Vagina (tissue), 2 donors: ENCODE measurements around the gene PATJ. TPM values are rescaled to one million over a fixed set of nuclear protein-coding genes. Genes with fewer than 3 reads are reported as not detected.
"Not testable (repeated sequence)": the region's sequence is repeated elsewhere in the genome, so short reads cannot be mapped to it uniquely, and the experiment has no call there.

ENCODE experiments used
- DNase-seq, 2 donors: peaks; one replicate each; pipeline ENCODE4 v3.0.0-alpha.2; 2017; ENCODE audit errors: extremely low spot score in 2 of 2
- H3K27ac ChIP-seq: fragments of 200-600 bp; sonication (generic); one replicate; pipeline ENCODE4 v1.5.1; 2019
- H3K27me3 ChIP-seq: fragments of 200-600 bp; sonication (generic); one replicate; pipeline ENCODE4 v1.5.1; 2019
- H3K36me3 ChIP-seq, 2 donors: fragments of 200-600 bp; sonication (generic); one replicate each; pipeline ENCODE4 v1.5.1; 2017 to 2019
- H3K4me1 ChIP-seq: fragments of 200-600 bp; sonication (generic); one replicate; pipeline ENCODE4 v1.5.1; 2019
- H3K4me3 ChIP-seq, 2 donors: fragments of 200-600 bp; sonication (generic); 1 replicate in 1 of 2; 2 replicates in 1 of 2; pipeline ENCODE4 v1.5.1; 2016 to 2019
- H3K9me3 ChIP-seq: fragments of 200-600 bp; sonication (generic); one replicate; pipeline ENCODE4 v1.5.1; 2019
- CTCF ChIP-seq, 3 experiments: fragments of 450-650 bp in 2 of 3; fragments of 200-600 bp in 1 of 3; sonication (generic) in 1 of 3; IDR thresholded peaks; one replicate each; pipeline ENCODE4 v1.5.1; 2017 to 2019; ENCODE audit warnings: antibody characterized with exemption in 3 of 3, mild to moderate bottlenecking in 2 of 3, moderate library complexity in 2 of 3
- POLR2A ChIP-seq, 2 donors: fragments of 450-650 bp; IDR thresholded peaks; one replicate each; pipeline ENCODE4 v1.6.1; 2017; ENCODE audit warnings: antibody characterized with exemption in 2 of 2, mild to moderate bottlenecking in 2 of 2, moderate library complexity in 2 of 2
- POLR2AphosphoS5 ChIP-seq, 2 donors: sonication (generic); formaldehyde crosslinking; IDR thresholded peaks; one replicate each; pipeline ENCODE4 v1.9.0; 2017; ENCODE audit warnings: antibody characterized with exemption in 2 of 2, mild to moderate bottlenecking in 2 of 2, low read depth in 1 of 2; ENCODE audit not compliant: insufficient read depth in 1 of 2
- intact Hi-C: fragments of 100-400 bp; cut with DNase I; formaldehyde crosslinking; loops from one replicate; pipeline ENCODE4 v1.15.1; 2023
- total RNA-seq: library from RNA; depleted of rRNA; stranded (reverse); fragments of >200 nt; gene quantifications from one replicate; pipeline ENCODE4 v1.2.3, GENCODE V29; 2016

Gene PATJ
- total RNA-seq, 1 donor from 2014 or later: 83.2 TPM

DNA sequence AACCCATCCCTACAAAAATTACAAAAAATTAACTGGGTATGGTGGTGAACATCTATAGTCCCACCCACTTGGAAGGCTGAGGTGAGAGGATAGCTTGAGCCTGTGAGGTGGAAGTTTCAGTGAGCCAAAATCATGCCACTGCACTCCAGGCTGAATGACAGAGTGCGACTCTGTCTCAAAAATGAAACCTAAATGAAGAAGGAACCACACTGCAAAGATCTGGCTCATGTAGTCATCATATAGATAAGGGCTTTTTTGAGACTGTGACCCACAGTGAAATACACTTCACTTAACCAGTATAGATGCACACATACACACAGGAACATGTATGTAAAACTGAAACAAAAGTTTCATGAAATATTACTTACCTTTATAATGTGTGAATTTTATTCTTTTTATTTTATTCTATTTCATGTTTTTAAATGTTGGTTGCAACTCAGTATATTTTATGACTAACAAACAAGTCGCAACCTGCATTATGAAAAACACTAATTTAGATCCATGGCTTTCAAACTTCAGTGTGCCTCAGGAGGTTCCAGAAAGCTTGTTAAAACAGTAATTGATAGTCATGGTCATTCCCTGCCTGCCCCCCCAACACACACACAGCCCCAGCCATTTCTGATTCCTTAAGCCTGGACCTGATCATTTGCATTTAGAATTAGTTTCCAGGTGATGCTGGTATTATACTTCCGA lies 189.5 kb downstream of the PATJ start:
- Histone ChIP-seq H3K4me1 (no peaks in the 10 kb centered on the region), H3K9me3 (no peaks in the 10 kb centered on the region), H3K27ac (no peak overlapping the region), H3K36me3 (peaks cover 0 to 5% of the 10 kb centered on the region in 2 donors), H3K27me3 (no peaks in the 10 kb centered on the region), H3K4me3 (no peak overlapping the region)
- no peak for TF ChIP-seq CTCF (IDR thresholded peaks at IDR 0.05)
- no peak for TF ChIP-seq POLR2A (IDR thresholded peaks at IDR 0.05)
- no peak for TF ChIP-seq POLR2AphosphoS5 (IDR thresholded peaks at IDR 0.05; ENCODE audit: insufficient read depth in 1 of 2, low read depth in 1 of 2)
- DNase-seq: no peak
- intact Hi-C loops: no loop called here

GRCh38 chr1:61935516-61935915 lies 193.2 kb downstream of the PATJ start:
- Histone ChIP-seq H3K36me3 (no peaks in the 10 kb centered on the region), H3K27ac (no peak overlapping the region), H3K9me3 (no peaks in the 10 kb centered on the region), H3K4me1 (no peaks in the 10 kb centered on the region), H3K27me3 (no peaks in the 10 kb centered on the region), H3K4me3 (no peak overlapping the region)
- no peak for DNase-seq
- intact Hi-C loops: no loop called here
- no peak for TF ChIP-seq CTCF (IDR thresholded peaks at IDR 0.05)
- TF ChIP-seq POLR2A (IDR thresholded peaks at IDR 0.05): no peak
- no peak for TF ChIP-seq POLR2AphosphoS5 (IDR thresholded peaks at IDR 0.05; ENCODE audit: insufficient read depth in 1 of 2, low read depth in 1 of 2)

DNA sequence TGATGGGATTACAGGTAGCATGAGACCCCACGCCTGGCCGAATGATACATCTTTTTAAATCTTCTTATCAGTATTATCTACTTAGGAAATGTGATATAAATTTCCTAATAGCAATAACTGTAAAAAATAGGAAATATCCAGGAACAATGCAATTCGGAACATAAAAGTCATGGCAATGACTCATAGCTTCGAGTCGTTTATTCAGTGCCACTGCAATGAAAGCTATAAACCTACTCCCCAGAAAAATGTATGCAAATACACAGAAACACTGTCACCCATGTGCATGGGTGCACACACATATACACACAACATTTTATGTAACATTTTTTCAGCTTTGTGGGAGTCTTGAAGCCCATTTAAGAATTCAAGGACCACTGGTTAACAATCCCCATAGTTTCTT lies 194.6 kb downstream of the PATJ start:
- Histone ChIP-seq H3K4me3 (no peak overlapping the region), H3K4me1 (no peaks in the 10 kb centered on the region), H3K27me3 (no peaks in the 10 kb centered on the region), H3K27ac (no peak overlapping the region), H3K36me3 (no peaks in the 10 kb centered on the region), H3K9me3 (no peaks in the 10 kb centered on the region)
- intact Hi-C loops: no loop called here
- TF ChIP-seq CTCF (IDR thresholded peaks at IDR 0.05) (no peak), POLR2AphosphoS5 (IDR thresholded peaks at IDR 0.05; ENCODE audit: insufficient read depth in 1 of 2, low read depth in 1 of 2) (no peak), POLR2A (IDR thresholded peaks at IDR 0.05) (no peak)
- DNase-seq: no peak

DNA sequence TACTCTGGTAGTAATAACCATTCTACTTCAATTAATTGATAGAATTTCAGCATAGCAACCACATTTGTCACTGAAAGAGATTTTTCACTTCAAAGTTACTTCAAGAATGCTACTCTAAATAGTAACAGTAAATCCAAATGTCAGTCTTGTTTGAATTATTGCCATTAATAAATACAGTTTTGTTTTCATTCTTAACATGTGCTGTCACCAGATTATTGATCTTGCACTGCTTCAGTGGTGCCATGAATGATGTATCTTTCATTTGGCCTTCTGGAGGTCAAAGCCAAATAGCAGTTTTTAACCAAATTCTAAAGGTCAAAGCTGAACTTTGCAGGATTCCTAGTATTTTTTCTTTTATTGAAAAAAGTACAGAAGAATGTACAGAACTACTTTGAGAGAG lies 199.5 kb downstream of the PATJ start:
- intact Hi-C loops: no loop called here
- no peak for DNase-seq
- Histone ChIP-seq H3K27me3 (no peaks in the 10 kb centered on the region), H3K36me3 (peaks cover 0 to 10% of the 10 kb centered on the region in 2 donors), H3K27ac (no peak overlapping the region), H3K9me3 (no peaks in the 10 kb centered on the region), H3K4me1 (no peaks in the 10 kb centered on the region), H3K4me3 (no peak overlapping the region)
- no peak for TF ChIP-seq POLR2AphosphoS5 (IDR thresholded peaks at IDR 0.05; ENCODE audit: insufficient read depth in 1 of 2, low read depth in 1 of 2)
- no peak for TF ChIP-seq CTCF (IDR thresholded peaks at IDR 0.05)
- TF ChIP-seq POLR2A (IDR thresholded peaks at IDR 0.05): no peak

GRCh38 chr1:61942856-61943255 lies 200.6 kb downstream of the PATJ start:
- Histone ChIP-seq H3K27ac (no peak overlapping the region), H3K27me3 (no peaks in the 10 kb centered on the region), H3K4me1 (no peaks in the 10 kb centered on the region), H3K36me3 (peaks cover 0 to 10% of the 10 kb centered on the region in 2 donors), H3K4me3 (no peak overlapping the region), H3K9me3 (no peaks in the 10 kb centered on the region)
- no peak for TF ChIP-seq CTCF (IDR thresholded peaks at IDR 0.05)
- TF ChIP-seq POLR2AphosphoS5 (IDR thresholded peaks at IDR 0.05; ENCODE audit: insufficient read depth in 1 of 2, low read depth in 1 of 2): no peak
- TF ChIP-seq POLR2A (IDR thresholded peaks at IDR 0.05): no peak
- intact Hi-C loops: no loop called here
- no peak for DNase-seq

DNA sequence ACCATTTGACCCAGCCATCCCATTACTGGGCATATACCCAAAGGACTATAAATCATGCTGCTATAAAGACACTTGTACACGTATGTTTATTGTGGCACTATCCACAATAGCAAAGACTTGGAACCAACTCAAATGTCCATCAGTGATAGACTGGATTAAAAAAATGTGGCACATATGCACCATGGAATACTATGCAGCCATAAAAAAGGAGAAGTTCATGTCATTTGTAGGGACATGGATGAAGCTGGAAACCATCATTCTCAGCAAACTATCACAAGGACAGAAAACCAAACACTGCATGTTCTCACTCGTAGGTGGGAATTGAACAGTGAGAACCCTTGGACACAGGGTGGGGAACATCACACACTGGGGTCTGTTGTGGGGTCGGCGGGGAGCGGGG lies 206.4 kb downstream of the PATJ start:
- H3K27me3 ChIP-seq, H3K27ac ChIP-seq, intact Hi-C loops, H3K9me3 ChIP-seq, H3K4me1 ChIP-seq, DNase-seq, H3K4me3 ChIP-seq, H3K36me3 ChIP-seq: not testable (repeated sequence)
